ENCODE data around the gene CASP10. TPM values are rescaled to one million over a fixed set of nuclear protein-coding genes. Genes with fewer than 3 reads are reported as not detected.

CASP10 gene
- total and polyA plus RNA-seq, 2 of the 13 experiments (the other 11 are each of a cell fraction or from before 2014, with no cell fraction given) = 22.2 to 23.8 TPM

DNA sequence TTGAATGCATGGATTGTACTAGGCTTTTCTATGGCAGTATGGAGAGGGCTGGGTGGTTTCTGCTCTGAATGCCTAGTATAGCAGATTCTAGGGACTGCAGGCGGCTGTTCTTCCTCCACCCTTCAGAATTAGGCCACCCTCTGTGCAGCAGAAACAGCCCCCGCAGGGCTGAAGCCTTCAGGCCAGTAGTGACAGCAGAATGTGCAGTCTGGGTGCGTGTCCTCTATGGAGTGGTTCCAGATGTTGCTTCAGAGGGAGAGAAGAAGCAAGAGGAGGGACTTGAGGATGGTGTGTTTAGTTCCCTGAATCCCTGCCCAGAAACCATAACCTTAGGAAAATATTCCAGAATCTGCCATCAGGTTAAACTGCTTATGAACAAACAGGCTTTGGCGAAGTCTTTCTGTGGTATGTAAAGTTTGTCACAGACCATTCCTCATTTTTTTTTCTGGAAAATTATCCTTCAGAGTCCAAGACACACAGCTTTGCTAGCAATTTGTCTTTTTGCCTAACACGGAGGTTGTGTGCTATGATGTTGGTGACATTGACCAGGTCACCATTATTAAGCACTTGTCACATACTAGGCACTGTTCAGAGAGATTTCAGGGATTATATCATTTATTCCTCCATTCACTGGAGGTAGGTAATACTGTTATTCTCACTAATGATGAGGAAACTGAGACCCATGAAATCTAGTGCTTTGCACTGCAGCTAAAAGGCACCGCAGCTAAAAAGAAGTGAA is 21.1 kb downstream of the CASP10 start (continued):
- TF ChIP-seq FIP1L1 (IDR thresholded peaks at IDR 0.05; ENCODE audit: borderline replicate concordance, insufficient read depth, low read depth, low read length) (no peak), ZFP36 (IDR thresholded peaks at IDR 0.05; ENCODE audit: borderline replicate concordance, low read depth, low read length, partially characterized antibody) (no peak), RBFOX2 (IDR thresholded peaks at IDR 0.05; ENCODE audit: low read depth, low read length) (no peak), ZNF260 (CRISPR knock-in tag; IDR thresholded peaks at IDR 0.05; ENCODE audit: borderline replicate concordance, low read depth) (no peak), ZNF275 (CRISPR knock-in tag; IDR thresholded peaks at IDR 0.05; ENCODE audit: borderline replicate concordance) (no peak), ZNF20 (CRISPR knock-in tag; IDR thresholded peaks at IDR 0.05) (no peak), NFKBIZ (CRISPR knock-in tag; IDR thresholded peaks at IDR 0.05) (no peak), FOXC1 (CRISPR knock-in tag; IDR thresholded peaks at IDR 0.05; ENCODE audit: borderline replicate concordance) (no peak), MAZ (IDR thresholded peaks at IDR 0.05; ENCODE audit: borderline replicate concordance, low read depth, low read length) (0 out of 2 replicates have a peak, but pooled peaks have one; percentile 24), MAZ (CRISPR knock-in tag; IDR thresholded peaks at IDR 0.05; ENCODE audit: low read depth) (no peak), MTA1 (CRISPR knock-in tag; IDR thresholded peaks at IDR 0.05; ENCODE audit: borderline replicate concordance) (no peak), RAD21 (CRISPR knock-in tag; IDR thresholded peaks at IDR 0.05) (no peak), KDM6A (CRISPR knock-in tag; IDR thresholded peaks at IDR 0.05; ENCODE audit: low read depth) (no peak), ZNF792 (CRISPR knock-in tag; IDR thresholded peaks at IDR 0.05) (no peak), MATR3 (CRISPR knock-in tag; IDR thresholded peaks at IDR 0.05) (no peak), ARHGAP35 (CRISPR knock-in tag; IDR thresholded peaks at IDR 0.05; ENCODE audit: borderline replicate concordance) (no peak), ZMAT3 (CRISPR knock-in tag; conservative IDR thresholded peaks at IDR 0.05) (no peak), ZNF790 (CRISPR knock-in tag; IDR thresholded peaks at IDR 0.05; ENCODE audit: borderline replicate concordance) (no peak), SETDB1 (CRISPR knock-in tag; IDR thresholded peaks at IDR 0.05; ENCODE audit: borderline replicate concordance) (no peak), AGO2 (optimal IDR thresholded peaks at IDR 0.05; ENCODE audit: low read depth, low read length) (peak; percentile 20), FOSL2 (CRISPR knock-in tag; IDR thresholded peaks at IDR 0.05) (no peak; the same call in 1 of the 2 replicates), SOX6 (IDR thresholded peaks at IDR 0.05) (no peak), SOX6 (CRISPR knock-in tag; IDR thresholded peaks at IDR 0.05) (no peak)
- TF ChIP-seq, protein P1, sequence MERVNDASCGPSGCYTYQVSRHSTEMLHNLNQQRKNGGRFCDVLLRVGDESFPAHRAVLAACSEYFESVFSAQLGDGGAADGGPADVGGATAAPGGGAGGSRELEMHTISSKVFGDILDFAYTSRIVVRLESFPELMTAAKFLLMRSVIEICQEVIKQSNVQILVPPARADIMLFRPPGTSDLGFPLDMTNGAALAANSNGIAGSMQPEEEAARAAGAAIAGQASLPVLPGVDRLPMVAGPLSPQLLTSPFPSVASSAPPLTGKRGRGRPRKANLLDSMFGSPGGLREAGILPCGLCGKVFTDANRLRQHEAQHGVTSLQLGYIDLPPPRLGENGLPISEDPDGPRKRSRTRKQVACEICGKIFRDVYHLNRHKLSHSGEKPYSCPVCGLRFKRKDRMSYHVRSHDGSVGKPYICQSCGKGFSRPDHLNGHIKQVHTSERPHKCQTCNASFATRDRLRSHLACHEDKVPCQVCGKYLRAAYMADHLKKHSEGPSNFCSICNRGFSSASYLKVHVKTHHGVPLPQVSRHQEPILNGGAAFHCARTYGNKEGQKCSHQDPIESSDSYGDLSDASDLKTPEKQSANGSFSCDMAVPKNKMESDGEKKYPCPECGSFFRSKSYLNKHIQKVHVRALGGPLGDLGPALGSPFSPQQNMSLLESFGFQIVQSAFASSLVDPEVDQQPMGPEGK (CRISPR knock-in tag; IDR thresholded peaks at IDR 0.05) = 0 out of 2 replicates have a peak, but pooled peaks have one; percentile 24
- TF ChIP-seq, protein P2, sequence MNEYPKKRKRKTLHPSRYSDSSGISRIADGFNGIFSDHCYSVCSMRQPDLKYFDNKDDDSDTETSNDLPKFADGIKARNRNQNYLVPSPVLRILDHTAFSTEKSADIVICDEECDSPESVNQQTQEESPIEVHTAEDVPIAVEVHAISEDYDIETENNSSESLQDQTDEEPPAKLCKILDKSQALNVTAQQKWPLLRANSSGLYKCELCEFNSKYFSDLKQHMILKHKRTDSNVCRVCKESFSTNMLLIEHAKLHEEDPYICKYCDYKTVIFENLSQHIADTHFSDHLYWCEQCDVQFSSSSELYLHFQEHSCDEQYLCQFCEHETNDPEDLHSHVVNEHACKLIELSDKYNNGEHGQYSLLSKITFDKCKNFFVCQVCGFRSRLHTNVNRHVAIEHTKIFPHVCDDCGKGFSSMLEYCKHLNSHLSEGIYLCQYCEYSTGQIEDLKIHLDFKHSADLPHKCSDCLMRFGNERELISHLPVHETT (CRISPR knock-in tag; conservative IDR thresholded peaks at IDR 0.05) = no peak
- TF ChIP-seq, protein P3, sequence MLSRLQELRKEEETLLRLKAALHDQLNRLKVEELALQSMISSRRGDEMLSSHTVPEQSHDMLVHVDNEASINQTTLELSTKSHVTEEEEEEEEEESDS (CRISPR knock-in tag; IDR thresholded peaks at IDR 0.05; ENCODE audit: borderline replicate concordance) = no peak

Data from HepG2 (cell line).